GM21786 (cell line): ENCODE measurements around the gene SPAG16.
"Not testable (repeated sequence)": the region's sequence is repeated elsewhere in the genome, so short reads cannot be mapped to it uniquely, and the experiment has no call there.

ENCODE experiments used
- ATAC-seq: cut with Tn5 transposase; IDR thresholded peaks from one replicate; pipeline ENCODE4 v1.9.1; 2021; ENCODE audit not compliant: unreplicated experiment

The SPAG16 gene

DNA sequence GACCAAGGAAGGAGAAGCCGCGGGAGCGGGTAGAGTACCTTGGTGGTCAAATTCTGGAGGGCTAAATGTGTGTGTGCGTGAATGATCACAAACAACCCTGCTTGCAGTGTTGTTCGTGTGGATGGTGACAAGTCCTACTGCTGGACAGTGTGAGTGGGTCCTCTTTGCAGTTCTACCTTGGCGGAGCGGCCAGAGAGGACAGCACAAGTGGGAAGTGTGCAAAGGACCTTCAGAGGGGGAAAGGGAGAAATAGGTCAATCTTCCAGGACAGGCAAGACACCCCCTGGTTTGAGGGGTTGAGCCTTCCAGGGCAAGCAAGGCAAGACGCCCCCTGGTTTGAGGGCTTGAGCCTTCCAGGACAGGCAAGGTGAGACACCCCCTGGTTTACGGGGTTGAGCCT lies 122.8 kb downstream of the SPAG16 start:
- not testable (repeated sequence) for ATAC-seq

DNA sequence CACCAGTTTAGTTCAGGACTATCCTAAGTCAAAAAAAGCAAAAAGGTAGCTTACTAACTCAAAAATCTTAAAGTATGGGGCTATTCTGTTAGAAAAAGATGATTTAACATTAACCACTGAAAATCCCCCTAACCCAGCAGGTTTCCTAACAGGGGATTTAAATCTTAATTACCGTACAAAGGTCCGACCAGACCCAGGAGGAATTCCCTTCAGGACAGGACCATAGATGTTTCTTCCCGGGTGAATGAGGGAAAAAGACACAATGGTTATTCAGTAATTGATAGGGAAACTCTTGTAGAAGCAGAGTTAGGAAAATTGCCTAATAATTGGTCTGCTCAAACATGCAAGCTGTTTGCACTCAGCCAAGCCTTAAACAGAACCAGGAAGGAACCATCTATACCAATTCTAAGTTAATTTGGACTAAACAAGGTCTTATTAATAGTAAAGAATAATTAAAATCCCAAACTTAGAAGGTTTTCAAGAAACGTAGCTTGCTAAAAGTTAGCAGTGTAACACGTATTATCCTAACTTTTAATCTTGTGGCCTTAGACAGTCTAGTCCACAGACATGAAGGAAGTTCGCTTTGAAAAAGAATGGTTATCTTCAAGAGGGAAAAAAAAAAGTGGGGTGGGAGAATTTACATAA lies 124.3 kb downstream of the SPAG16 start:
- ATAC-seq, result not testable (repeated sequence)

- ATAC-seq, result not testable (repeated sequence)
Observed at GRCh38 chr2:213410687-213411086, 126.4 kb downstream of the SPAG16 start.

DNA sequence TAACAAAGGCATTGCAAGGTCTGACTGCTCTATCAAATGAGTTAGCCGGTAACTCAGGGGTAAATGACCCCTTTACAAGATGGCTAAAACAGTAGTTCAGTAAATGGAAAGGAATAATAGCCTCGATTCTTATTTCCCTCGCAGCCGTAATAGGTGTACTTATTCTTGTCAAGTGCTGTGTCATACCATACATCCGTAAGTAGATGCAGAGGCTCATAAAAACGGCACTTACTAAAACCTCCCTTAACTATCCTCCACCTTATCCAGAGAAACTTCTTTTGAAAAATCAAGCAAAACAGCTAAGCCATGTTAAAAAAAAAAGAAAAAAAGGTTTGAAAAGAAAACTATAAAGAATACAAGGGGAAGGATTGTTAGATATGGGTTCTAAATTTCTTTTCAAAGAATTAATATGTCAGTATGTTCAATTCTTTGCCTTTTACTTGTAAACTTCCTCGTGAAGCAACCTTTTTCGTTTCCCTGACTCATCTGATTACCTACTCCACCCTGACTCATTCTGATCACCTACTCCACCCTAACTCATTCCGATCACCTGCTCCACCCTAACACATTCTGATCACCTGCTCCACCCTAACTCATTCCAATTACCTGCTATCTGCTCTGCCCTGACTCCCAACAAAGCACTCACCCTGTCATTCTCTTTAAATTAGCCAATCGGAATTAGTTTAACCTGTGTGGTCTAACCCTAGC lies 127.5 kb downstream of the SPAG16 start:
- ATAC-seq, result no peak

GRCh38 chr2:213415093-213415492 lies 130.8 kb downstream of the SPAG16 start:
- no peak for ATAC-seq

GRCh38 chr2:213416832-213417231 lies 132.6 kb downstream of the SPAG16 start:
- no peak for ATAC-seq

DNA sequence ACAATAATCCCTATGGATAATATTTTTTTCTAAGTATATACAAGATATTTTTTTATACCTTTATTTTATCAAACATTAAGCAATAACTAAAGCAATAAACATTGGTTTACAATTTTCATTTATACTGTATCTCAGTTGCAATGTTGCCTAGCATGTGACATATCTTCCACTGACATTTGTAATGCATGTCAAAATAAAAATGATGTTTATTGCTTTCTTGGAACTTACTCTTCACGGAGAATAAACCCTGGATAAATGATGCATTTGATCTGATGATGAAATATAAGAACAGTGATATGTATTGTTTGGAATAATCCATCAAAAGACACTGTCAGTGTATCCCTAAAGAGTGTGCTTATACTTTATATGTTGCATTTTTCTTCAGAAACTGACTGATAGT lies 135.7 kb downstream of the SPAG16 start:
- ATAC-seq, result no peak

GRCh38 chr2:213420828-213421385 lies 136.6 kb downstream of the SPAG16 start:
- ATAC-seq, result no peak

GRCh38 chr2:213422211-213422610 lies 137.9 kb downstream of the SPAG16 start:
- ATAC-seq, result no peak

DNA sequence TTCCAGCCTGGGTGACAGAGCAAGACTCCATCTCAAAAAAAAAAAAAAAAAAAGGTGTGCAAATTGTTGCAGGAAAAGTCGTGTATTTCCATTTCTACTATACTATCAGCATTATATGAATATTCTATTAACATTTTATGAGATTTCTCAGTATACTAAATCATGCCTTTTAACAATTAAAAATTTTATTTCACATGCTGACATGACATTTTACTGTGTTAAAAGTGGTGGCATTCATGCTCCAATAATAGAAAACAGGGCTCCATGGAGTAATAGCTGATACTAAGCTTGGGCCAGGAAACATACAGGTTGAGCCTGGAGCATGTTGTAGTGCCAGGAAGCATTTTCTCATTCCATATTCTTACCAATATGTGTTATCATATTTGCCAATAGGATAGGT lies 141.4 kb downstream of the SPAG16 start:
- ATAC-seq, result no peak

- no peak for ATAC-seq
Observed at GRCh38 chr2:213429516-213429915, 145.3 kb downstream of the SPAG16 start.

- ATAC-seq, result no peak
Observed at GRCh38 chr2:213443921-213444320, 159.7 kb downstream of the SPAG16 start.

DNA sequence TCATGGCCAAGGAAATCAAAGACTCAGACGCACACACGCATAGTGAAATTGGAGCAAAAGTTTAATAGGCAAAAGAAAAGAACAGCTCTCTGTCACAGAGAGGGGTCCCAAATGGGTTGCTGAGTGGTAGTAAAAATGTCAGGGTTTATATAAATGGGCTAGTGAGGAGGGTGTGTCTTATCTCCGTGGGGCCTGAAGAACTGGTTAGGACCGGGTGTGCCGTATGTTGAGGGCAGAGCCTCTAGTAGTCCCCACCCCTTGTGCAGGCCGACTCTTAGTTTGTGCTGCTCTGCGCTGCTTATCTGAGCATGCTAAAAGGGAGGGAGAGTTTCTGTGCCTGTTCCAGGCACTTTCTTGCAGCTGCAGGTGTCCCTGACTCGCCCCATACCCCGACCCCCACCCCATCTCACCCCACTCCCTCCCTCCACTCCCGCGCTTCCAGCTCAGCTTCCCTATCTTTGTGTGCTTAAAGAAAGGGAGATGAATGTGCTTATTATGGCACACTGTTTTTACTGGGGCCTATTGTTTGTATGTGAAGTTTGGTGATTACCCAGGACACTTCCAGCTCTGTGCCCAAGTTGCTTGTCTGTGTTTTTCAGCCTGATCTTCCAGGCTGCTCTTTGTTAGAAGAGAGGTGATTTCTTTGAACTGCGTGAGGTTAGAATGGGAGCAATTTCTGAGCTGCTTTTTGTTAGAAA lies 167.4 kb downstream of the SPAG16 start:
- no peak for ATAC-seq

GRCh38 chr2:213455316-213456008 lies 171.2 kb downstream of the SPAG16 start:
- ATAC-seq, result no peak

DNA sequence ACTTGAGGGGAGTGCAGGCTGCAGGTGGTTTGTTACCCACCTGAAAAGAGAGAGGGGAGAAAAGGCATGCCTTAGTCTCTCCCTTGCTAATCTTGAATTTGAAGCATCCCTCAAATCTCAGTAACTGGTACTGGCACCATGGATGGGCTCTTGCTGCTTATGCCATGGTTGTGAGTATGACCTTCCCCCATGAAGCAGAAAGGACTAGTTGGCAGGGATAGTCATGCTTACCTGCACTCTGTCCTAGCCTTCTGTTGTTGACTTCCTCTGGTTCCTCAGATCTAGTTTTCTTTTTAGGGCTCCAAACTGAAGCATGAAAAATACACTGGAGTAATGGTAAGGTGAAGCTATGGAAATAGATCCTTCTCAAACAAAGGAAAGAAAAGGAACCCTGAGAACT lies 191.2 kb downstream of the SPAG16 start:
- ATAC-seq, result no peak

DNA sequence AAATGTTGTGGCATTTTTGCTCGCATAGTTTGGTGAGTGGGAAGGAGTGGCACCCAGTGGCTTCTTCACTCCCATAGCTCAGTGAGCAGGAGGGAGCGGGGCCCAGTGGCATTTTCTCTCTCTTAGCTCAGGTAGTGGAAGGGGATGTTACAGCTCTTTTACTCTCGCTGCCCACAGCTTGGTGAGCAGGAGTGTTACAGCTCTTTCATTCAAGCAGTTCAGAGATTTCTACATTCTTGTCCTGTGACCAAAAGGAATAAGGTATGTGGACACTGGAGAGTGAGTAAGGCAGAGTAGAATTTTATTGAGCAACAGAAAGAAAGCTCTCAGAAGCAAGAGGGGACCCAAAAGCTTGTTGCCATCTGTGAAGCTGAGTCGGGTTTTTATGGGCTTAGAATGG lies 192.4 kb downstream of the SPAG16 start:
- ATAC-seq, result no peak

- ATAC-seq, result no peak
Observed at GRCh38 chr2:213490087-213490486, 205.8 kb downstream of the SPAG16 start.

DNA sequence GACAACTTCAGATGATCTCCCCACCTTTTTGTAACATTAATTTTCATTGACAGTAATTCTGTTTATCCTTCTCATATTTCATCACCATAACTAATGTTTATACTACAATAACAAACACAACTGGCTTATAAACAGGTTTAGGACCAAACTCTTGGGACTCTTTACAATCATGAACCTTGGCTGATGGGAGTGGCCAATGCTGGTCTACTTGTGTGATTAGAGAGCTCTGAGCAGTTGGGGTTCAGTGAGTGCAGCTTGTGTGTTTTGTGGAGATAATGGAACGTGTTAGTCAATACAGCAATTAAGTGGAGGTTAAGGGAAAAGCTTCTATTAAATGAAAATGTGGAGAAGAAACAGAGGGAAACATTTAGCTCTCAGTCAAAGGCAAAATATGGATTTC lies 207.1 kb downstream of the SPAG16 start:
- ATAC-seq, result no peak

- no peak for ATAC-seq
Observed at GRCh38 chr2:213496226-213496625, 212.0 kb downstream of the SPAG16 start.

DNA sequence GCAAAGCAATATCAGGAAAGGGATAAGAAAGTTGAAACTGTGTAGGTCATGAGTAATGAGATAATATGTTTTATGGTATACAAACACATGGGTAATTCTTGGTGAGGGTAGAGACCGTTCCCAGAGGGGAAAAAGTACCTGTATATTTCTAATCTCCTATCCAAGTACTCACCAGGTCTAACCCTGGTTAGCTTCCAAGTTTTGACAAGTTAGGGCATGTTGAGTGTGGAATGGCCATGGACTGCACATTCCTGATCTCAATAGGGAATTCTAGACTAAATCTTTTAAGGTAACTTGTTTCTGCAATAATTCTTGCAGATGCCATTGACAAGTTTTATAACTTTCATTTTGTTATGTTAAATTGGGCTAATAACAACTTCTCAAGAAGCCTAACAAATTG lies 216.6 kb downstream of the SPAG16 start:
- ATAC-seq, result no peak

DNA sequence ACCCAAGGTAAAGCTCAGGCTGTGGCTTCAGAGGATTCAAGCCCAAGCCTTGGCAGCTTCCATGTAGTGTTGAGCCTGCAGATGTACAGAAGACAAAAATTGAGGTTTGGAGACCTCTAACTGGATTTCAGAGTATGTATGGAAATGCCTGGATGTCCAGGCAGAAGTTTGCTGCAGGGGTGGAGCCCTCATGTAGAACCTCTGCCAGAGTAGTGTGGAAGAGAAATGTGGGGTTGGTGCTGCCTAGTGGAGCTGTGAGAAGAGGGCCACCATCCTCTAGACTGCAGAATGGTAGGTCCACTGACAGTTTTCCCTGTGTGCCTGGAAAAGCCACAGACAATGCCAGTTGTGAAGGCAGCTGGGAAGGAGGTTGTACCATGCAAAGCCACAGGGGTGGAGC lies 239.9 kb downstream of the SPAG16 start:
- ATAC-seq, result no peak
